GM23248 (cell line): ENCODE data around the gene HNRNPK. TPM values are rescaled to one million over a fixed set of nuclear protein-coding genes. Genes with fewer than 3 reads are reported as not detected.

Experiments
- DNase-seq: peaks from one replicate; pipeline ENCODE4 v3.0.0-alpha.2; 2015
- H2AFZ ChIP-seq: fragments of 200-600 bp; sonication (generic); 2 replicates; pipeline ENCODE4 v1.6.1; 2016; ENCODE audit warnings: antibody characterized with exemption
- H3F3A ChIP-seq: fragments of 200-600 bp; sonication (generic); 2 replicates; pipeline ENCODE4 v1.6.1; 2016; ENCODE audit warnings: mild to moderate bottlenecking, antibody characterized with exemption, mixed run types; ENCODE audit not compliant: insufficient read depth
- H3K27ac ChIP-seq: fragments of 200-600 bp; sonication (generic); 2 replicates; pipeline ENCODE4 v1.5.1; 2016; ENCODE audit warnings: mild to moderate bottlenecking
- H3K27me3 ChIP-seq: fragments of 200-600 bp; sonication (generic); replicated peaks from 2 replicates; pipeline ENCODE4 v1.6.1; 2016; ENCODE audit warnings: mild to moderate bottlenecking; ENCODE audit not compliant: insufficient read depth
- H3K36me3 ChIP-seq: fragments of 200-600 bp; sonication (generic); 2 replicates; pipeline ENCODE4 v1.6.1; 2016; ENCODE audit warnings: low read depth, mild to moderate bottlenecking
- H3K4me1 ChIP-seq: fragments of 200-600 bp; sonication (generic); 2 replicates; pipeline ENCODE4 v1.6.1; 2016; ENCODE audit warnings: mild to moderate bottlenecking; ENCODE audit not compliant: insufficient read depth
- H3K4me2 ChIP-seq: fragments of 200-600 bp; sonication (generic); one replicate; pipeline ENCODE4 v1.6.1; 2016; ENCODE audit warnings: mild to moderate bottlenecking; ENCODE audit not compliant: unreplicated experiment
- H3K4me3 ChIP-seq: fragments of 200-600 bp; sonication (generic); 2 replicates; pipeline ENCODE4 v1.5.1; 2016; ENCODE audit warnings: mild to moderate bottlenecking
- H3K79me2 ChIP-seq: fragments of 200-600 bp; sonication (generic); 2 replicates; pipeline ENCODE4 v1.6.1; 2016; ENCODE audit warnings: mild to moderate bottlenecking; ENCODE audit not compliant: insufficient read depth
- H3K9ac ChIP-seq: fragments of 200-600 bp; sonication (generic); 2 replicates; pipeline ENCODE4 v1.6.1; 2016; ENCODE audit warnings: mild to moderate bottlenecking
- H3K9me2 ChIP-seq: fragments of 200-600 bp; sonication (generic); 2 replicates; pipeline ENCODE4 v1.6.1; 2016; ENCODE audit warnings: mixed run types, mild to moderate bottlenecking, moderate library complexity; ENCODE audit not compliant: insufficient read depth
- H3K9me3 ChIP-seq: fragments of 200-600 bp; sonication (generic); one replicate; pipeline ENCODE4 v1.6.1; 2017; ENCODE audit warnings: low read depth
- H4K20me1 ChIP-seq: fragments of 200-600 bp; sonication (generic); 2 replicates; pipeline ENCODE4 v1.6.0; 2016; ENCODE audit not compliant: insufficient read depth
- EZH2 ChIP-seq: fragments of 200-600 bp; sonication (generic); IDR thresholded peaks from 2 replicates; pipeline ENCODE4 v1.6.1; 2018; ENCODE audit warnings: antibody characterized with exemption, mild to moderate bottlenecking; ENCODE audit not compliant: insufficient read depth, poor library complexity, severe bottlenecking
- EZH2phosphoT487 ChIP-seq: fragments of 200-600 bp; sonication (generic); IDR thresholded peaks from 2 replicates; pipeline ENCODE4 v1.6.1; 2018; ENCODE audit warnings: antibody characterized with exemption, moderate library complexity, mild to moderate bottlenecking, low read depth; ENCODE audit not compliant: insufficient read depth
- WGBS, 2 experiments: methylation state at CpG; one replicate each; pipeline ENCODE4 v1.1.6; 2015 to 2017; ENCODE audit warnings: low lambda C conversion rate in 2 of 2, low coverage in 1 of 2; ENCODE audit errors: missing lambda C conversion rate in 2 of 2; 5-methylcytosine and 5-hydroxymethylcytosine counted together
- in situ Hi-C: fragments of 300-500 bp; cut with MboI; formaldehyde crosslinking; loops from 2 replicates; pipeline ENCODE4 v1.15.0; 2020
- polyA plus RNA-seq: library from polyadenylated mRNA; unstranded; fragments of >200 nt; fragmentation: Nextera tagmentation; extraction: Ambion mirVana; gene quantifications from 2 replicates; pipeline ENCODE4 v1.2.1, GENCODE V29; 2016
- total RNA-seq: library from RNA; depleted of rRNA; stranded (reverse); fragments of >200 nt; shearing (Covaris generic); gene quantifications from 2 replicates; pipeline ENCODE4 v1.2.3, GENCODE V29; 2014

The HNRNPK gene
- total and polyA plus RNA-seq, 2 experiments from 2014 or later = 370 to 500 TPM

DNA sequence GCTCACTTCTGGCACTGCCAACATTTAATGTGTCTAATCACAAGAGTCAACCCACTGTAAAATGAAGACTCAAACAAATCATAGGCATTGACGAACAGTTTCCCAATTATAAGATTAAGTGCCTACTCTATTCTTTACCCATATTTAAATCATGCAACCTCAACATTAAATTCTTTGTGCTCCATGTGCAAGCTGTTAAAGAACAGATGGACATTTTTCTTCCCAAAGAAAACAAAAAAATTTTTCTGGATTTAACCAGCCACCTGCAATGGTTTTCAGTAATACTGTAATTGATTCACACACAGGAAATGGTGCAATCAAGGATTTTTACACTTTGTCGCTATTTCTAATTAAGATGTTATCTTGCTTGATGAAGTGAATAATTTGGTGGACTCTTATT, 3.6 kb downstream of the HNRNPK start:
- H3K79me2 ChIP-seq = peaks cover 91% of the 10 kb centered on the region
- in situ Hi-C loops = no loop called here
- no peak for DNase-seq
- H3K4me3 ChIP-seq = peak overlapping the region; percentile 95
- H3F3A ChIP-seq = peaks cover 80% of the 10 kb centered on the region
- TF ChIP-seq EZH2phosphoT487 = no peak
- TF ChIP-seq EZH2 = no peak
- H3K9me3 ChIP-seq = no peaks in the 10 kb centered on the region
- H3K4me2 ChIP-seq = peak overlapping the region; percentile 93
- peaks cover 67% of the 10 kb centered on the region for H3K36me3 ChIP-seq
- no peak overlapping the region for H2AFZ ChIP-seq
- no peaks in the 10 kb centered on the region for H3K9me2 ChIP-seq
- 8 to 11% methylated on average over 2 of the region's 2 CpGs for WGBS, 2 experiments
- H3K9ac ChIP-seq = peak overlapping the region; percentile 100
- no peaks in the 10 kb centered on the region for H3K27me3 ChIP-seq
- H3K4me1 ChIP-seq = peaks cover 23% of the 10 kb centered on the region
- H4K20me1 ChIP-seq = peaks cover 58% of the 10 kb centered on the region
- peak overlapping the region; percentile 4; the same call in 1 of the 2 replicates for H3K27ac ChIP-seq

DNA sequence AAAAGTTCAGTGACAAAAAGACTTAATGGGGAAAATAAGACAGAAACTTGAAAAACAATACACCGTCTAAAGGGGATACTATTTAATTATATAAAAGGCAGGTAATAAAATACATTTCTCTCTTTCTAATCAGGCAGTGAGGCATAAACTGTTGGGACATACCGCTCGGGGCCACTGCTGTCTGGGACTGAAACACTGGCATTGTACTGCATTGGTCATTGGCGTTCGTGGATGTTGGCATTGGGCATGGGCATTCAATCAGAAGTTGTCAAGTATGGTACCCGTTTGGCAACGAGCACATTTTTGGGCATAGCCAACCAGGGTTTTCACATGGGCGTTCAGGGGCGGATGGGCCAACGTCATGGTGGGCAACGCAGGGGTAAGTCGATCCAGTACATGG, 4.7 kb downstream of the HNRNPK start:
- peaks cover 23% of the 10 kb centered on the region for H3K4me1 ChIP-seq
- H3K36me3 ChIP-seq = peaks cover 78% of the 10 kb centered on the region
- H3K27me3 ChIP-seq = no peaks in the 10 kb centered on the region
- no peak for TF ChIP-seq EZH2phosphoT487
- no peak for TF ChIP-seq EZH2
- H3K4me2 ChIP-seq = no peak overlapping the region
- no peaks in the 10 kb centered on the region for H3K9me3 ChIP-seq
- no peak overlapping the region for H3K27ac ChIP-seq
- no peak overlapping the region for H3K4me3 ChIP-seq
- H4K20me1 ChIP-seq = peaks cover 58% of the 10 kb centered on the region
- H3F3A ChIP-seq = peaks cover 87% of the 10 kb centered on the region
- 82 to 85% methylated on average over 12 of the region's 12 CpGs for whole genome bisulfite sequencing, 2 experiments
- in situ Hi-C loops = no loop called here
- no peak overlapping the region for H3K9ac ChIP-seq
- no peak overlapping the region for H2AFZ ChIP-seq
- DNase-seq = no peak
- H3K79me2 ChIP-seq = peaks cover 97% of the 10 kb centered on the region
- no peaks in the 10 kb centered on the region for H3K9me2 ChIP-seq

DNA sequence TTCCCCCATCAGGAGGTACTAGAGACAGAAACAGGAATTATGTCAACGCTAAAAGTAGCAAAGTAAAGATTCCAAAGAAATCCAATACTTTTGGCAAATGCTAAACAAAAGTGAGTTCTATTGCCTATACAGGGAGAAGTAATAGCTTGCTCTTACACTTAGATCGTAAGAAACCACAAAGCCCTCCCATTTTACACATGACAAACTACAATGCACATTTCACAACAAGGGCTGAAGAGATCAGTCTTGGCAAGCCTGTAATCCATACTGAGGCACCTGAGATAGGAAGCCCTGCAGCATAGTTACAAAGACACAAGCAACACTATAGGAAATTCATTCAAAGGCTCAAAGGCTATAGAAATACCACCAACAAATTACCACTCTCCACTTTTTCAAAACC, 7.7 kb downstream of the HNRNPK start:
- peaks cover 37% of the 10 kb centered on the region for H3K4me1 ChIP-seq
- no peak overlapping the region for H3K4me3 ChIP-seq
- H2AFZ ChIP-seq = no peak overlapping the region
- DNase-seq = peak; percentile 42
- in situ Hi-C loops = no loop called here
- WGBS, 2 experiments = 33 to 34% methylated on average over 2 of the region's 2 CpGs
- H3K79me2 ChIP-seq = peaks cover 99% of the 10 kb centered on the region
- no peak overlapping the region for H3K27ac ChIP-seq
- H4K20me1 ChIP-seq = peaks cover 38% of the 10 kb centered on the region
- H3F3A ChIP-seq = peaks cover 97% of the 10 kb centered on the region
- no peak overlapping the region for H3K4me2 ChIP-seq
- H3K9ac ChIP-seq = no peak overlapping the region
- no peaks in the 10 kb centered on the region for H3K9me3 ChIP-seq
- peaks cover 99% of the 10 kb centered on the region for H3K36me3 ChIP-seq
- H3K9me2 ChIP-seq = no peaks in the 10 kb centered on the region
- TF ChIP-seq EZH2 (no peak), EZH2phosphoT487 (no peak)
- H3K27me3 ChIP-seq = no peaks in the 10 kb centered on the region

DNA sequence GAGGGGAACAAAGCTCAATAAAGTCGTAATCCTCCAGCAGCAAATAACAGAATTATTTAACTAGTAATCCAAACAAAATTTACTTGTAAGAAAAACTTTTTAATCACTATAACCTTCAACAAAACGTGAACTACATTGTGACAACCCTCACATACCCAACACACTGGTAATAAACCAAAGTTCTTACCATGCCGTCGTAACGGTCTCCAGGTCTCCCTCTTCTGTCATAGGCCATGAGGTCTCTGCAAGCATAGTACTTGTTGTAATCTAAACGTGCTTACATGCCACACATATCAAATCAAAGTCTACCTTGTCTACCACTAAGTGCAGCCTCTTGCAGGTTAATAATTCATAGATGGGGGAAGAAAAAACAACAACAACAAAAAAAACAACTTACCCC, 8.5 kb downstream of the HNRNPK start:
- H3K27ac ChIP-seq = no peak overlapping the region
- TF ChIP-seq EZH2 (no peak), EZH2phosphoT487 (no peak)
- H3K9me3 ChIP-seq = no peaks in the 10 kb centered on the region
- in situ Hi-C loops = no loop called here
- H3K4me3 ChIP-seq = no peak overlapping the region
- no peak overlapping the region for H3K4me2 ChIP-seq
- no peaks in the 10 kb centered on the region for H3K9me2 ChIP-seq
- DNase-seq = no peak
- peaks cover 99% of the 10 kb centered on the region for H3K36me3 ChIP-seq
- H3F3A ChIP-seq = peaks cover 98% of the 10 kb centered on the region
- H3K79me2 ChIP-seq = peaks cover 91% of the 10 kb centered on the region
- H3K27me3 ChIP-seq = no peaks in the 10 kb centered on the region
- H3K4me1 ChIP-seq = peaks cover 29% of the 10 kb centered on the region
- no peak overlapping the region for H2AFZ ChIP-seq
- H3K9ac ChIP-seq = no peak overlapping the region
- WGBS, 2 experiments = 86 to 87% methylated on average over 6 of the region's 6 CpGs
- H4K20me1 ChIP-seq = peaks cover 31% of the 10 kb centered on the region

DNA sequence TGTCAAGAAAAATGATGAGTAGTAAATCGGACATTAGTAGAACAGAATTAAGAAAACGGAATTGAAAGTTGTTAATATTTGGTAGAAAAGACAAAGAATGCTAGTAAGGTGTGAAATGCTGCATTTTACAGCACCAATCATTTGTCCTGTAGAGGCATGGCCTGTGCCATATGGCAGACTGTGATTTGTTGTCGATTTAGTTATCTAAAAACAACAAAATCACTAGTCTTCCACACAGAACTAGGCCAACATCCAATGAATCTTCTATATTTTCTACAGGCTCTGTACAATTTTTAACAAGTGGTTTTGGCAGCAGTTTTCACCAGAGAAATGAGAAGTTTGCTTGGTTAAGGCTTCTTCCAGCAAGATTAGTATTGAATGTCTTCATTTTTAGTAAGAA, 10.4 kb downstream of the HNRNPK start:
- no peak for TF ChIP-seq EZH2phosphoT487
- TF ChIP-seq EZH2 = no peak
- peaks cover 13% of the 10 kb centered on the region for H4K20me1 ChIP-seq
- no peak overlapping the region for H2AFZ ChIP-seq
- WGBS, 2 experiments = 88 to 90% methylated on average over 3 of the region's 3 CpGs
- H3K9me2 ChIP-seq = no peaks in the 10 kb centered on the region
- peaks cover 98% of the 10 kb centered on the region for H3F3A ChIP-seq
- no peak overlapping the region for H3K9ac ChIP-seq
- no peak overlapping the region; the same call in 1 of the 2 replicates for H3K27ac ChIP-seq
- DNase-seq = no peak
- in situ Hi-C loops = no loop called here
- no peaks in the 10 kb centered on the region for H3K27me3 ChIP-seq
- H3K79me2 ChIP-seq = peaks cover 72% of the 10 kb centered on the region
- H3K4me1 ChIP-seq = peaks cover 30% of the 10 kb centered on the region
- no peaks in the 10 kb centered on the region for H3K9me3 ChIP-seq
- no peak overlapping the region for H3K4me3 ChIP-seq
- H3K36me3 ChIP-seq = peaks cover 88% of the 10 kb centered on the region
- no peak overlapping the region for H3K4me2 ChIP-seq
